Astrocyte (in vitro differentiated cells and primary cell): ENCODE data around the gene TMEM138. TPM values are rescaled to one million over a fixed set of nuclear protein-coding genes. Genes with fewer than 3 reads are reported as not detected.

Experiments
- DNase-seq: peaks from one replicate; pipeline ENCODE4 v3.0.0-alpha.2; 2010; ENCODE audit warnings: low read depth
- FAIRE-seq: peaks from 2 replicates; lab custom pipeline; 2011; peaks lifted over from hg19 to GRCh38; lab: Jason Lieb, UNC
- H2AFZ ChIP-seq: 2 replicates; pipeline ENCODE4 v1.6.0; 2012; ENCODE audit warnings: low read depth, low read length, inconsistent platforms
- H3K27ac ChIP-seq: 2 replicates; pipeline ENCODE4 v1.5.1; 2011; ENCODE audit warnings: low read depth, low read length, inconsistent platforms
- H3K27me3 ChIP-seq: 2 replicates; pipeline ENCODE4 v1.6.0; 2011; ENCODE audit warnings: low read length, inconsistent platforms; ENCODE audit not compliant: insufficient read depth
- H3K36me3 ChIP-seq: 2 replicates; pipeline ENCODE4 v1.5.1; 2011; ENCODE audit warnings: low read length, inconsistent platforms; ENCODE audit not compliant: insufficient read depth
- H3K4me1 ChIP-seq: 2 replicates; pipeline ENCODE4 v1.5.1; 2011; ENCODE audit warnings: low read length, inconsistent platforms; ENCODE audit not compliant: insufficient read depth
- H3K4me2 ChIP-seq: 2 replicates; pipeline ENCODE4 v1.6.0; 2012; ENCODE audit warnings: low read length, inconsistent platforms
- H3K4me3 ChIP-seq: 2 replicates; pipeline ENCODE4 v1.5.1; 2011; ENCODE audit warnings: low read depth, mild to moderate bottlenecking, low read length, inconsistent platforms; ENCODE audit not compliant: insufficient read depth
- H3K79me2 ChIP-seq: 2 replicates; pipeline ENCODE4 v1.6.0; 2012; ENCODE audit warnings: mild to moderate bottlenecking, low read length, inconsistent platforms; ENCODE audit not compliant: insufficient read depth
- H3K9ac ChIP-seq: 2 replicates; pipeline ENCODE4 v1.6.0; 2012; ENCODE audit warnings: mild to moderate bottlenecking, low read length, inconsistent platforms
- H3K9me3 ChIP-seq: 2 replicates; pipeline ENCODE4 v1.5.1; 2012; ENCODE audit warnings: low read depth, mild to moderate bottlenecking, low read length, inconsistent platforms; ENCODE audit not compliant: insufficient read depth
- H4K20me1 ChIP-seq: 2 replicates; pipeline ENCODE4 v1.6.0; 2012; ENCODE audit warnings: low read length, inconsistent platforms; ENCODE audit not compliant: insufficient read depth
- H3K27ac Mint-ChIP-seq: one replicate; pipeline ENCODE4 v1.8.0; 2021; ENCODE audit warnings: mild to moderate bottlenecking, mixed read lengths; ENCODE audit not compliant: unreplicated experiment
- H3K27me3 Mint-ChIP-seq: one replicate; pipeline ENCODE4 v1.8.0; 2021; ENCODE audit warnings: low read depth, mixed read lengths; ENCODE audit not compliant: unreplicated experiment
- H3K36me3 Mint-ChIP-seq: one replicate; pipeline ENCODE4 v1.8.0; 2021; ENCODE audit warnings: low read depth, mixed read lengths; ENCODE audit not compliant: unreplicated experiment
- H3K4me1 Mint-ChIP-seq: one replicate; pipeline ENCODE4 v1.8.0; 2021; ENCODE audit warnings: low read depth, mixed read lengths; ENCODE audit not compliant: unreplicated experiment
- H3K4me3 Mint-ChIP-seq: one replicate; pipeline ENCODE4 v1.8.0; 2021; ENCODE audit warnings: mild to moderate bottlenecking, moderate library complexity, mixed read lengths; ENCODE audit not compliant: unreplicated experiment
- H3K9me3 Mint-ChIP-seq: one replicate; pipeline ENCODE4 v1.8.0; 2021; ENCODE audit warnings: mild to moderate bottlenecking, mixed read lengths; ENCODE audit not compliant: unreplicated experiment
- CTCF ChIP-seq: IDR thresholded peaks from 2 replicates; pipeline ENCODE4 v1.5.1; 2011; ENCODE audit warnings: low read depth, mild to moderate bottlenecking, inconsistent platforms, low read length, moderate library complexity; ENCODE audit not compliant: insufficient read depth
- EZH2 ChIP-seq: IDR thresholded peaks from 2 replicates; pipeline ENCODE4 v1.6.1; 2012; ENCODE audit warnings: mild to moderate bottlenecking, low read length, inconsistent platforms; ENCODE audit not compliant: insufficient read depth
- total RNA-seq: library from RNA; stranded (reverse); gene quantifications from 2 replicates; pipeline ENCODE4 v1.2.1, GENCODE V29; 2021

Gene TMEM138
- total RNA-seq, 1 donor from 2014 or later = 36.8 TPM

DNA sequence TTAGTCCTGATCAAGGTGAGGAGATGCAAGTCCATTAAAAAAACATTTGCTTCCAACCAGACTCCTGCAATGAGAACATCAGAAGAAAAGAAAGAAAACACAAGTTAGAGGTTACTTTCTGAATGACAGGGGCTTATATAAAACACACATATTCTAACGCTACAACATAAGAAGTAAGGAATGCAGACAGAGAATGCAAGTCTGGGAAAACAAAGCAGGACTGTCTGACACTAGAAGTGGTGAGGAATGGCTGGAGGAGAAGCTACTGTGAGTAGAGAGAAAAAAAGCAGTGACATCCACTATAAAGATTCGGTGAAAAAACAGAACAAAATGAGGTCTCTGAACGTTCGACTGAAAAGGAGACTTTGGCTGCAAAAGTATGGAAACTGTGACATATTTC lies 42.5 kb downstream of the TMEM138 start:
- Mint-ChIP-seq H3K27ac (peak overlapping the region; percentile 90), H3K4me3 (peak overlapping the region; percentile 56), H3K27me3 (no peaks in the 10 kb centered on the region), H3K36me3 (peaks cover 12% of the 10 kb centered on the region), H3K9me3 (no peaks in the 10 kb centered on the region), H3K4me1 (peaks cover 26% of the 10 kb centered on the region)
- Histone ChIP-seq H3K4me1 (peaks cover 3% of the 10 kb centered on the region), H3K79me2 (peaks cover 4% of the 10 kb centered on the region), H3K36me3 (peaks cover 60% of the 10 kb centered on the region), H3K9me3 (no peaks in the 10 kb centered on the region), H4K20me1 (peaks cover 42% of the 10 kb centered on the region), H3K4me3 (no peak overlapping the region), H3K9ac (peak overlapping the region; percentile 42), H3K27me3 (no peaks in the 10 kb centered on the region), H2AFZ (no peak overlapping the region), H3K4me2 (peak overlapping the region; percentile 5), H3K27ac (peak overlapping the region; percentile 54)
- DNase-seq = peak; percentile 46
- TF ChIP-seq EZH2 (no peak), CTCF (no peak)
- no peak for FAIRE-seq

DNA sequence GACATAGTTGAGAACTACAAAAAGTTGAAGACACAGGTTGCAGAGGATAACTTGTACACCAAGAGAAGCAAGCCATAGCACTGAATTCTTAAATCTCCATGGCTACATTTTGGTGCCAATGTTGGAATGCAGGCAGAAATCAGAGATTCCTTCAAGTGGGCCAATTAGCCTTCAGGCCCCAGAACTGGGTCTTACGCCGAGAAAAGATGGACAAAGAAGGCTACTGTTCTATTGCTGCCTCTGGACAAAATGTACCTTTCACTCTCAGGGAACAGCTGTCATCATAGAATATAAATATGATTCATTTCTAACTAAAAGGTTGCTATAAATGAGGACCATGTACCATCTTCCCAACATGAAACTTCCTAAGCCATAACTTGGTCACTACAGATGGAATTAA lies 43.9 kb downstream of the TMEM138 start:
- Mint-ChIP-seq H3K36me3 (peaks cover 12% of the 10 kb centered on the region), H3K4me1 (peaks cover 26% of the 10 kb centered on the region), H3K27ac (peak overlapping the region; percentile 90), H3K4me3 (no peak overlapping the region), H3K27me3 (no peaks in the 10 kb centered on the region), H3K9me3 (no peaks in the 10 kb centered on the region)
- Histone ChIP-seq H3K27me3 (no peaks in the 10 kb centered on the region), H3K4me3 (no peak overlapping the region), H3K9me3 (no peaks in the 10 kb centered on the region), H3K36me3 (peaks cover 69% of the 10 kb centered on the region), H4K20me1 (peaks cover 47% of the 10 kb centered on the region), H3K27ac (no peak overlapping the region), H3K9ac (no peak overlapping the region), H3K4me1 (peaks cover 3% of the 10 kb centered on the region), H3K79me2 (peaks cover 4% of the 10 kb centered on the region), H3K4me2 (no peak overlapping the region), H2AFZ (no peak overlapping the region)
- no peak for DNase-seq
- TF ChIP-seq EZH2 (no peak), CTCF (no peak)
- FAIRE-seq = no peak

DNA sequence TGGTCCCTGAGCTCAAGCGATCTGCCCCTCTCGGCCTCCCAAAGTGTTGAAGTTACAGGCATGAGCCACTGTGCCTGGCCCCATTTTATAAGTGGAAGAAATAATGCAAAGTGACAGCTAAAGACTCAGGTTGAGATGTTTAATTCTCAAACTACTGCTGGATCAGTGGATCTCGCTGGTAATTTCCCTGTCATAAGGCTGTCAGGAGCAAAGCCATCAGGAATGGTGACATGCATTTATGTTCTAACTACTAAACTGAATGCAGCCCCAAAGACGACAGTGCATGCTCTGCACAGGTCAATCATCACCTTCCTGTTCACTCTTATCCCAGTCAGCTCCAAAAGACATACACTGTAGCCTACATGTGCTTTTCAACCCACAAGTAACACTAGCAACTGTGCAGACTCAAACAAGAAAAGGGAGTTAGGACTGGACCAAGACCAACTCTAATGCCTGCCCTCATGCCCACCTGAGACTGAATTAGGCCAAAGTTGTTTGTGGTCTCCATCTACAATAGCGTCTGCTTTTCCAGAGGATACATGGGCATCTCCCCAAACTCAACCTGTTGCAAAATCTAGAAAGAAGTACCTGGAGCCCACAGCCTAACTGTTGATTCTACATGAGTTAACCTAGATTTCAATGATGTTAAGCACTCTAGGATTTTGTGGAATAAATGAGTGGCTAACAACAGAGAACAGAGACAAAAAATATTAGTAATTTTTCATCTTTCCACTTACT lies 45.0 kb downstream of the TMEM138 start:
- Histone ChIP-seq H3K4me3 (no peak overlapping the region), H2AFZ (no peak overlapping the region), H3K9me3 (no peaks in the 10 kb centered on the region), H3K27me3 (no peaks in the 10 kb centered on the region), H3K79me2 (peaks cover 7% of the 10 kb centered on the region), H3K9ac (no peak overlapping the region), H3K4me2 (no peak overlapping the region), H3K27ac (no peak overlapping the region), H3K4me1 (peaks cover 3% of the 10 kb centered on the region), H3K36me3 (peaks cover 74% of the 10 kb centered on the region), H4K20me1 (peaks cover 52% of the 10 kb centered on the region)
- FAIRE-seq (no peak), DNase-seq (no peak)
- Mint-ChIP-seq H3K4me1 (peaks cover 26% of the 10 kb centered on the region), H3K27ac (peak overlapping the region; percentile 7), H3K27me3 (no peaks in the 10 kb centered on the region), H3K9me3 (no peaks in the 10 kb centered on the region), H3K4me3 (no peak overlapping the region), H3K36me3 (peaks cover 16% of the 10 kb centered on the region)
- TF ChIP-seq CTCF (no peak), EZH2 (no peak)
